ENCODE measurements around the gene TMEM106A.
"Not testable (repeated sequence)": the region's sequence is repeated elsewhere in the genome, so short reads cannot be mapped to it uniquely, and the experiment has no call there.

TMEM106A gene

GRCh38 chr17:43216369-43216761, 4.7 kb downstream of the TMEM106A start:
- no peak for DNase-seq (ENCODE audit: low read depth)

GRCh38 chr17:43216762-43217613, 5.3 kb downstream of the TMEM106A start:
- no peak for DNase-seq (ENCODE audit: low read depth)

GRCh38 chr17:43217614-43218087, 6.0 kb downstream of the TMEM106A start:
- no peak for DNase-seq (ENCODE audit: low read depth)

GRCh38 chr17:43219001-43219400, 7.3 kb downstream of the TMEM106A start:
- no peak for DNase-seq (ENCODE audit: low read depth)

GRCh38 chr17:43219746-43220380, 8.2 kb downstream of the TMEM106A start:
- no peak for DNase-seq (ENCODE audit: low read depth)

- no peak for DNase-seq (ENCODE audit: low read depth)
Observed at GRCh38 chr17:43220511-43221125, 8.9 kb downstream of the TMEM106A start.

- DNase-seq (ENCODE audit: low read depth), result no peak
Observed at GRCh38 chr17:43224146-43224705, 12.6 kb downstream of the TMEM106A start.

GRCh38 chr17:43226393-43226792, 14.7 kb downstream of the TMEM106A start:
- DNase-seq (ENCODE audit: low read depth), result no peak

GRCh38 chr17:43228020-43228782, 16.5 kb downstream of the TMEM106A start, which contains the start of gene CCDC200:
CCDC200 (minus strand) TSS chr17:43228623; CDS start chr17:43228554, 69 bp downstream.
- not testable (repeated sequence) for DNase-seq (ENCODE audit: low read depth)

- not testable (repeated sequence) for DNase-seq (ENCODE audit: low read depth)
Observed at GRCh38 chr17:43231205-43232020, 19.7 kb downstream of the TMEM106A start.

GRCh38 chr17:43232021-43232699, 20.5 kb downstream of the TMEM106A start:
- DNase-seq (ENCODE audit: low read depth), result peak; percentile 17

GRCh38 chr17:43233263-43233662, 21.6 kb downstream of the TMEM106A start:
- not testable (repeated sequence) for DNase-seq (ENCODE audit: low read depth)

- DNase-seq (ENCODE audit: low read depth), result not testable (repeated sequence)
Observed at GRCh38 chr17:43233877-43234276, 22.2 kb downstream of the TMEM106A start, which contains the start of gene RNU2-1. RNU2-1 (minus strand) TSS chr17:43233977.

- not testable (repeated sequence) for DNase-seq (ENCODE audit: low read depth)
Observed at GRCh38 chr17:43239597-43239996, 27.9 kb downstream of the TMEM106A start.

GRCh38 chr17:43240596-43241352, 29.1 kb downstream of the TMEM106A start:
- not testable (repeated sequence) for DNase-seq (ENCODE audit: low read depth)

- DNase-seq (ENCODE audit: low read depth), result not testable (repeated sequence)
Observed at GRCh38 chr17:43246456-43246855, 34.8 kb downstream of the TMEM106A start.
